Myocyte (in vitro differentiated cells): ENCODE data around the gene FOXL2. TPM values are rescaled to one million over a fixed set of nuclear protein-coding genes. Genes with fewer than 3 reads are reported as not detected.

Source experiments
- DNase-seq: peaks from one replicate; pipeline ENCODE4 v3.0.0-alpha.2; 2012; ENCODE audit warnings: low read depth
- polyA plus RNA-seq: library from polyadenylated mRNA; unstranded; fragments of >200 nt; gene quantifications from one replicate; pipeline ENCODE4 v1.2.1, GENCODE V29; 2012; ENCODE audit warnings: missing spikeins
- total RNA-seq: library from RNA; depleted of rRNA; stranded (reverse); fragments of >200 nt; gene quantifications from 2 replicates; pipeline ENCODE4 v1.2.3, GENCODE V29; 2014

Gene FOXL2
- total RNA-seq = 3.0 and 3.1 TPM in 2 replicates
- 1.7 TPM for polyA plus RNA-seq

DNA sequence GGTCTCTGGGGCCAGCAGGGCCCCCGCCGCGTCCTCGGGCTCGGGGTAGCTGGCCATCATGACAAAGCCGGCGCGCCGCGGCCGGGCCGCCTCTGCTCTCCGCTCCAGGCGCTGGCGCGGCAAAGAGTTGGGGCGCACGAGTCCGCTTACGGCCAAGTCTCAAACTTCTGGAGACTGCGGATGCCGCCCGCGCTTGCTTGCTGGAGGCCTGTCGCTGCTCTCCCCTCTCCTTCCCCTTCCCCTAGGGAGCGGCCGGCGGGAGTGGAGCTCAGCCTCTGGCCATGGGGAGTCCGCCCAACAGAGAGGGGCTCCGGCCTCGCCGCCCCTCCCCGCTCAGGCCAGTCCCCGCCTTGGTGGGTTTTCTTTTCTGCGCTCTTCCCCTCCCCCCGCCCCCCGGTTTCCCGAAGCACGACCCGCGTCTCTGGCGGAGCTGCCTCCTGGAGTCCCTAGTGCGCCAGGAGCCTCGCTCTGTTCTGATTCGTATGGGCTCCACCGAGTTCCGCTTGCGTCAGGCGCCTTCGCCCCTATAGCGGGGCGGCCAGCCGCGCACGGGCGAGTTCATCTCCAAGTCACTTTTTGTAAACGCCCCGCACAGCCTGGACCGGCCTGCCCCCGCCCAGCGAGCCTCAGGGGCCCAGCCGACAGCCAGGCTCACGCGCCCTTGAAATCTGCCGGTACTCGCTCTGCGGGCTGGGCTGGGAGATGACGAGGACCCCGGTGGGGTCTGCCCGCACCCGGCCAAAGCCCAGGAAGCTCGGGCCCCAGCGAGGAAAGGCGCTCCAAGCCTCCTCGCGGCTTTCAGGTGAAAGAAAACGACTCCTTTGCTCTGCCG is at the start of gene FOXL2, which contains the start of gene FOXL2NB:
Gene FOXL2, minus strand, starts transcription at position 475 of the 832 bp plus-strand sequence. Its CDS starts 415 bp downstream, at position 60.
Gene FOXL2NB, plus strand, starts transcription at position 555 of the 832 bp plus-strand sequence. Its CDS starts 148 bp downstream, at position 703.
- peak; percentile 73 for DNase-seq

DNA sequence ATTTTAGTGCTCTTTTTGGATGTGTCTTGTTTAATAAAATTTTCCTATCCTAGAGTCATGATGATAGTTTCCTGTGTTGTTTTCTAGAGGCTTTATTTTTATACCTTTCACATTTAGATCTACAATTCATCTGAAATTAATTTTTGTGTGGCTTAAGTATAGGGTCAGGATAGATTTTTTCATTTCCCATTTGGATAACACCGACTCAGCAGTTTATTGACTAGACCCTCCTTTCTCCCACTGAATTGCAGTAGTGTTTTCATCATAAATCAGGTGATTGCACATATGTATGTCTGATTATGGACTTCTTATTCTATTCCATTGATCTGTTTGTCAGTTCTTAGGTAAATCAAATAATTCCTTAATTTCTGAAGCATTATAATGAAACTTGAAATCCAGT is 48.8 kb upstream of the FOXL2 start:
- DNase-seq = no peak

DNA sequence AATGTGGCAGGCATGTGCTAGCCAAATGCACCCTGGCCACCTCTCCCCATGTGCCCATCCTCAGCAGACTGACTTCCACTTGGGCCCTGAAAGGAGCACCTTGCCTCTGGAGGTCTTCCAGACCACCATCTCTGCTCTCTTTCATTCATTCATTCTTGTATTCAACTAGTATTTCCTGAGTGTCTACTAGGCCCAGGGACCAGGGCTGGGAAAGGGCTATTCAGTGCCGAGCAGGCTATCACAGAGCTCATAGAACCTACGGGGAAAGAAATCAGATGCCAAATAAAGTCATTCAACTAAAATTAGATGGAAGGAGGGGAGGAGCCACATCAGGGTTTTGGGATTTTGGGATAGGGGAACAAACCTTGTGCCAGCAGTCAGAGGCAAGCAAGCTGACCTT is 40.2 kb upstream of the FOXL2 start:
- no peak for DNase-seq

DNA sequence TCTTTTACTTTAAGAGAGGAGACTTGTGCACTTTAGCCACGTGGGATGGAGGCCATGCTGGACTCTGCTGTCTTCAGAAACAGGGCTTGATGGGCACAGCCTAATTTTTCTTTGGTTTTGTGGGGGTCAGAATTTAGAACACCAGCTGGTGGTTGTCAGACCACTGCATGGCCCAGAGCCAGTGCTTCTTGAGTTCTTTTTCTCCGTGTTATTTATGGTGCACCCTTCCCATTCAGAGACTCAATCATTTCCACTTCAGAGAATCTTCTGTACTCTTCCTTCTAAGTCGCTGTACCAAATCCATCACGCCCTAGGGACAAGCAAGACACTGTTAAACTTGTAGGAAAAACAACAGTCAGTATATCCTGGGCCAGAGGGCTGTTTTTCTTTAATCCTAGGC is 39.0 kb upstream of the FOXL2 start:
- peak; percentile 38 for DNase-seq

DNA sequence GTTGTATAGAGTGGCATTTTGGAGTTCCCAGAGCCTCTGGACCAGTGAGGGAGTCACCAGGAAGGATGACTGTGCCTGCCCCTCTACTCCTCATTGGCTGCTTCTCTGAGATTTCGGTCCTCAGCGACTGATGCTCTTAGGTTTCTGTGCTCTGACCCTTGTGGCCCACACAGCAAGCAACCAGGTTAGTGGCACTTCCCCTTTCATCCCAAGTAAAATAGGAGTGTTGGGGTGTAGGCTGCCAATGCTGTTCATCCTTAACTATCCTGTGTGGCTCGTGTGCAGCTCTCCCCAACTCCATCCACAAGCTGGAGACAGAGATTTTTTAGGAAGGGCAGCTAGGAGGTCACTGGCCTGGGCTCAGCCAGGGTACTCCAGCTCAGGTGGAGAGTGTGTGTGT is 37.9 kb upstream of the FOXL2 start:
- no peak for DNase-seq

DNA sequence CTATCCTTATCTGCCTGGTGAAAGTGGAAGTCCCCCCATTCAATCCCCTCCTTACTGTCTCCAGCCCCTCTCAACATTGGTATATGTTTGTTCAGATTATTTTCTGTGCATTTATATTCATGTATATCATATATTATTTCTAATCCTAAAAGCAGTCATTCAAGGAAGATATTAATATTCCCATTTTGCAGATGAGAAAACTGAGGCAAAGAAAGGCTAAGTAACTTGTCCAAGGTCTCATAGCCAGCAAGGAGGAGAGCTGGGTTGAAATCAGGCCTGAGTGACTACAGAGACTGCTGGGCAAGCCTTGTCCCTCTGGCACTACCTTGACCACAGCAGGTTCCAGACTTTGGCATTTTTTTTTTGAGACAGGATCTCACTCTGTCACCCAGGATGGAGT is 29.1 kb upstream of the FOXL2 start:
- DNase-seq = no peak

DNA sequence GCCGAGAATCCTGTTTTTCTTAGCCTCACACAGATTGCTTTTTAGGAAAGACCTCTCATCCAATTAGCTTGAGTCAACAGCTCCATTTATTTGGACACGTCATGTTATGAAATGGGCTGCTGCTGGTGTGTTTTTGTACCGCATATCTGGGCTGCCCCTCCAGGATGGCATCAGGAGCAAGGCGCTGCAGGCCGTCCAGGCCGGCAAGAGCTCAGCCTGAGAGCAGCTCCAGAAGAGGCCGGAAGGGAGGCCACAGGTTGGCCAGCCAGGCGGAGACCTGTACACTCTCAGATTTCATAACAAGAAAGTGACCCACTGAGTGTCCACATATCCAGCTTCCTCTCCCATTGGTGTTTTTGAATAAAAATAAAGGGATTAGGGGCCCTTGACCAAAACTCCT is 28.4 kb upstream of the FOXL2 start:
- DNase-seq = no peak

DNA sequence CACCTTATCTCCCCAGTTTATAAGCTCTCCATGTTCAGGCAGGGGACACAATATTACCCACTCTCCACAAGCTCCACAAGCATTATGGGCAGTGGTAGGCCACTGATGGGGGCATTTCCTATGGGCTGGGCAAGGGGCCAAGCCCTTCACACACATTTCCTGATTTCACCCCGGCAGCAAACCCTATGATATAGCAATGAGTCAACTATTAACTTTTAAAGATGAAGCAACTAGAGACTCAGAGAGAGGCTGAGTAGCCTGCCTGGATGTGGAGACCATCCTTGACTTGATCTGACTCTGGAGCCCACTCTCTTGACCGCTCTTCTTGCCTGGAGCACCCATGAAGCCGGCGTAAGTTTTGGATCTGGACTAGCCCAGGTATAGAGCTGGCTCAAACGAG is 27.5 kb upstream of the FOXL2 start:
- DNase-seq = no peak

DNA sequence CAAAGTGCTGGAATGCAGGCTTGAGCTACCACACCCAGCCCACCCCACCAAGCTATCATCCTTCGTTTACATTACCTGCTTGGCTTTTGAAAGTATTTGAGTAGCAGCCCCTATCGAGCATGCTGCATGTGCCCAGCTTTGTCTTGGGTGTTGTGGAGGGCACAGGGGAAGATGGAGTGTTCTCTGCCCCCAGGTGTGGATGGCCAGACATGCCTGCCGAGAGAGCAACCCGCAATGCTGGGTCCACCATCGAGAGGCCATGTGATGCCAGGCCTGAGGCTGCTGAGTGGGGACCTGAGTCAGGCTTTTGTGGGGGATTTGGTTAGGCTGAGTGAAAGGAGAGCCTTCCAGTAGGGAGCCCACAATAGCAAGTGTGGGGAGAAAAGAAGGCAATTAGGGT is 26.0 kb upstream of the FOXL2 start:
- DNase-seq = peak; percentile 30

DNA sequence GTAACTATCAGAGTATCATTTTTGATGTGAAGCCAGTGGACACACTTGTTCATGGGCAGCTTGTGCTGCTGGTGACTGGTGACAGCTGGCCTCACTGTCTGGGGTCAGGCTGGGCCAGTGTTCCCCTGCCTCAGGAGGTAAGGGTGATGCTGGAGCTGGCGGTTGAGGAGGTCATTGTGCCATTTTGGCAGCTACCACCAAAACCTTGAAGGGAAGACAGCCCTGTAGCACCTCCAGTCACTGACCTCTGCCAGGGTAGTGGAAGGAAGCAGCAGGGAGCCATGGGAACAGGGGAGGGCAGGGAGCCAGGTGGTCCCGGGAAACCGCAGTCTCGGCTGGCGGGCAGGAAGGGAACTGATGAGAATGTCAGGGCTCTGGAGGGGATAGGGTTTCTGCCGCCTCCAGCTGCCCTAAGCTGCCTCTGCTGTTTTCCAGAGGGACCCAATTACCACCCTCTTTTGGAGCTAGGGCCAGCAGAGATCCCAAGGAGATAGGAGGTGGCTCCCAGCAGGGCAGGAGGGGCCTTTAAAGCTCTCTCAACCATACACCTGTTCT is 24.9 kb upstream of the FOXL2 start:
- DNase-seq = peak; percentile 68

DNA sequence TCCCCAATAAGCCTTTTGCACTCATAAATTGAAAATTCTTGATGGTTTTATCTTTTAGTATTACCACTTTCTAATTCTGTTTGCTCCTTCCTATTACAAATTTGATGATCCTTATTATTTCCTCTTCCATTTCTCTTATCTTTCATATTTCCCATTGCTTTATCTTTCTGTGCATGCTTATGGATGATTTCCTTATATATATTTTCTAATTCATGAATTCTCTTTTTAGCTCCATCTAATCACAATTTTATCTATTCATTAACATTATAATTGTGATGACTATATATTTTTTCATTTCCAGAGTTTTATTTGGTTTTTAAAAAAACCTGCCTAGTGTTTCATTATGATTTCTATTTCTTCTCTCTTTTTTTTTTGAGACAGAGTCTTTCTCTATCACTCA is 18.0 kb upstream of the FOXL2 start:
- DNase-seq = no peak

DNA sequence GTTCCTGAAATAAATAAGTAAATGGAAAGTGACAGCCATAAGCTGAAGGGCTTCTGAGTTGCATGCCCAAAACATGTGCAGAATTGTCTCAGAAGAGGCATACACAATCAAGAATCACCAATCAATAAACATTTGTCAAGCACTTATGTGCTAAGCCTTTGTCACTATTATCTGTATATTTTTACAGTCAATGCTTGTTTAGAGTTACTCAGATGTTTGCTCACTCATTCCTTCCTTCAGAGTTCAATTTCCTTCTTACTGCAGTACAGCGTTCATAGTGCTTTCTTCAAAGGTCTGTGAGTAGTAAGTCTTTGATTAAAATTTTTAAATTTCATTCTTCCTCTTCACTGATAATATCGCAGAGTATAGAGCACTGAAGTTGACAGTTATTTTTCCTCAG is 17.3 kb upstream of the FOXL2 start:
- no peak for DNase-seq

DNA sequence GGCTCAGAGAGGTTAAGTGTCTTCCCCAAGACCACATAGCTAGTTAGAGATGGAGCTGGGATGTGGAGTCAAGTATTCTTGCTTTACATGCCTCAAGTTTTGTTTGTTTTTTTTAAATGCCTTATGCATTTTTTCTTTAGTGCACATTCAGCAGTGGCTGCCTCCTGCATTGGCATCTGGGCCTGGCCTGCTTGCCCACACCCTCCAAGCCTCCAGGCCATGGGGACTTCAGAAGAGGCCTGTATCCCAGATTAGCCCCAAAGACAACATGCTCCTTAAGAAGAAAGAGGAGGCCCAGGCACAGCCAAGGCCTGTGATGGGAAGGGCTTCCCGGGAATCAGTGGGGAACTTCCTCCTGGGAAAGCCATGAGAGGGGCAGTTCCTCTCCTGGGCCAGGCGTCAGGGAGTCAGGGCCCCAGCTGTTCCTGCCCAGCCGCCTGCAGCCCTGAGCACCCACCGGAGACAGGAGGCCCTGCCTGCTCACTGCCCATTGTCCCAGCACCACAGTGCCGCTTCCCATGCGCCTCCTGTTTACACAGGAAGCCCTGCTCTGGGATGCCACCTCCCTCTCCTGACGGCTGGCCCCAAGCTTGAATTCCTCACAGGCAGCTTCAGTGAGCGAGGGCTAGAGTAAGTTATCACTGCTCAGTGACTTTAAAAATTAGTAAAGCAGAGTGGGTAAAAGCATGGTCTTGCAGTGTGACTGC is 16.1 kb upstream of the FOXL2 start:
- no peak for DNase-seq

DNA sequence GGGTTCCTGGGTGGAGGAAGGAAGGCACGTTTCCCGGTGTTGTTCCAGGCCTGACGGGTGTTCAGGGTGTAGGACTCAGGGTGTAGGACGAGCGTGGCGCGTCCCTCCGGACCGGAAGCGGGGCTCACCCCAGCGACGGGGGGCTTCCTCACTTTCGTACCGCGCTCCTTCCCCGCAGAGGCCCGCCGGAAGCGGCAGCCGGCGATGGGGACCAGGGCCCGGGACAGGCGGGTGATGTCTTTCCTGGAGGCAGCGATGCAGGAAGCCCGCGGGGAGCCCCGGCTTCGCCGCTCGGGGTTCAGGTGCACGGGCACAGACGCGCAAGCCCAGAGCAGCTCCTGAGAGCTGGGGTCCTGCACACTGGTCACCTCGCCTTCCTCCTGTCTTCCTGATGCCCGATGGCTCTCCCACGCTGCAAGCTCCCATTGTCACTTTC is 13.5 kb upstream of the FOXL2 start:
- DNase-seq = no peak

DNA sequence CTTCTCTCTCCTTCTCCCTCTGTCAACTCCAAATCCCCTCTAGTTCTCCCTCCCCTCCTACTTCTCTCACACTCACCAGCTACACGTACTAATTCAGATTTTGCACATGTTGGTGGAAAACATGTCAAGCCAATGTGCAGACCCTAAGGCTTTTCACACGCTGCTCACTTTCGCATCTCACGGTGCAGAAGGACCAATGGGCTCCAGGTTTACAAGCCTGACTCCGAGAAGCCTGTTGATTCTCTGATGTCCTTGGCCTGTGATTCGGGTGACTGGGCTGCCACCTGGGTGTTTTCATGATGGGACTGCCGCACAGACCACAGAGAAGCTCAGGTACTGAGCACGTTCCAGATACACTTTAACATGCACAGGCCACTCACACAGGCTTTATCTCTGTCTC is 3.8 kb upstream of the FOXL2 start:
- DNase-seq = no peak

DNA sequence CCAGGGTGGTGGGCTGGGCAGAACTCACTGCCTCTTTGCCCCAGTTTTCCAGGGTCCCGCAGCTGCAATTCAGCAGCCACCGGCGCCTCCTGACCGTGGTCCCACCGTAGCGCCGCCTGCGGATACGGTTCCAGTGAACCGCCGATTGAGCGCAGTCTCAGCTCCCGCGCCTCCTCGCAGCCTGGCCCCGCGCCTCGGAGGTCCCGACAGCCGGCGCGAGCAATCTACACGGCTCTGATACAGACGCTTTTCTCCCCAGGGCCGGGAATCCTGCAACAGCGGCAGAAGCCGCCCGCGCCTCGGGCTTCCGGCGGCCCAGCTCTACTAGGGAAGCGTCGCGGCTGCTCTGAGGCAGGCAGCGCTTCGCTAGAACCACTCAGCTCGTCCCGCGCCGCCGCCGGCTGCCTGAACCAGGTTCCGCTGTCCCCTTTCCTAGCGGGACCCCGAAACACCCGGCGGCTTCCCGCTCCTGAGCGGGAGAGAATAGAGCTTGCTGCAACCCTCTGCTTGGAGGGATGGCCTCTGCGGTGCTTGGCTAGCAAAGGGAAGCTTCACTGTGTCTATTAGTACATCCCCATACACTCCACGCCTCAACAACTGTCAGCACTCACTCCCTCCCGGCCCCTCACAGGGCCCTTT is 3.2 kb upstream of the FOXL2 start:
- DNase-seq = no peak

DNA sequence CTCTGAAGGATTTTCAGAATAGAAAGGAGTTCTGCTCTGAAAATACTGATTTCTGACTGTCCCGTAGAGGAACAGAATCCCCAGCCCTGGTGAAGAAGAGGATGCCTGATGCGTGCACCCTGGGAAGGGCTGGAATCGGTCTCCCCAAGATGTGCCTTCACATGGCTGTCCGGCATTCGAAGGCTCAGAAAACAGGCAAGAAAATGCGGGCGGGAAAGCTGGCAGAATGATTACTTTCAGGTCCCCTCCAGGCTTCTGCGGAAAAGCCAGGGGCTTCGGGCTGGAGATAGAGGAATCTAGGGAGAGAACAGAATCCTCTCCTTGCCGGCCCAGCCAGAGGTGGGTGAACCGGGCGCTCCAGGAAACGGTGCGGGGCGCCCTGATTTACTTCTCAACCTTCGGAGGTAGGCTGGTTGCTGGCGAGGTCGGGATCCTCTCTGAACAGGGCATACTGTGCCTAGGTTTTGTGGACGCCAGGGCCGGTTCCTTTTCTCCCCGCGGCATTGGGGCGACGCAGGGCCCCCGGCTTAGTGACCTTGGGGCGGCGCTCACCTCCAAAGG is 2.6 kb upstream of the FOXL2 start:
- DNase-seq = no peak

DNA sequence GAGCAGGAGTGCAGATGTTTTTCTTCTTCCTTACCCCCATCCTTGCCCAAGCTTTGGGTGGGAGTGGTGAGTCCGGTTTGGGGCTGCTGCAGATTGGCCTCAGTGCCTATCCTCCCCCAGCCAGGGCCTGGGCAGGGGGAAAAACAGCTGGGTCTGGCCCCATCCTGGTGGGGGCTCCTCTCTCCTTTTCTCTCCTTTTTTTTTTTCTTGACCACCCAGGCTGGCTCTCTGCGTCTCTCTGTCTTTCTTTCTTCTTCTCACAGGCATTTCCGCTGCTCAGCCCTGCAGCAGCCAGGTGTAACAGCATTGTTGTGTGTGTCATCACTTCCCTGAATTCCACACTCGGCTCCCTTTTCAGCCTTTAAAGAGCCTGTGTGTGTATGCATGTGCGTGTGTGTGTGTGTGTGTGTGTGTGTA is 2.1 kb upstream of the FOXL2 start:
- no peak for DNase-seq

DNA sequence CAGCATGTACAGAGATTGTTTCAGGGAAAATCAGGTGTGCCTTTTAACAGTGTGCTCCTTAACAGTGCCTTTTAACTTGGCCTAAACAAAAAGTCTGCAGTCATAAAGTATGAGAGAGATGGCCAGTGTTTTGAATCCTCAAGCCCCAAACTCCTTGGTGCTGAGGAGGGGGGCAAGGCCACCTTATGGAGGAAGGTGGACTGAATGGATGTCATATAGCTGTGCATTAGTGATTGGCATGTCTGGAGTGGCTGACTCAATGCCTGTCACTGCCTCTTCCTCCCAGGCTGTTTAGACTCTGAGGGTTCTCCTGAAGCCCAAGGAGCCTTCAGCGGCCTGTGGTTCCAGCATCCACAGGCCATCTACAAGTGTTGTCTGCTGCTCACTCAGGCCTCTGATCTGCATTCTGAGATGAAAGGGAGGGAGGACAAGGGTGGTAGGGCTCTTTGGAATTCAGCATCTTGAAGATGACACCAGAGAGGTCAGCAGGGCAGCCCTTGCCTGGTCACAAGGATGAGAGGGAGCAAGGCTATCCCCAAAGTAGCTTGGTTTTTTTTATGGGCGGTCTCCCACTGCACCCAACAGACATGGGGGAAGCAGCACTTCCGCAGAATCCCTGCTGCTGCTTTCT is 1.5 kb upstream of the FOXL2 start:
- DNase-seq = no peak

DNA sequence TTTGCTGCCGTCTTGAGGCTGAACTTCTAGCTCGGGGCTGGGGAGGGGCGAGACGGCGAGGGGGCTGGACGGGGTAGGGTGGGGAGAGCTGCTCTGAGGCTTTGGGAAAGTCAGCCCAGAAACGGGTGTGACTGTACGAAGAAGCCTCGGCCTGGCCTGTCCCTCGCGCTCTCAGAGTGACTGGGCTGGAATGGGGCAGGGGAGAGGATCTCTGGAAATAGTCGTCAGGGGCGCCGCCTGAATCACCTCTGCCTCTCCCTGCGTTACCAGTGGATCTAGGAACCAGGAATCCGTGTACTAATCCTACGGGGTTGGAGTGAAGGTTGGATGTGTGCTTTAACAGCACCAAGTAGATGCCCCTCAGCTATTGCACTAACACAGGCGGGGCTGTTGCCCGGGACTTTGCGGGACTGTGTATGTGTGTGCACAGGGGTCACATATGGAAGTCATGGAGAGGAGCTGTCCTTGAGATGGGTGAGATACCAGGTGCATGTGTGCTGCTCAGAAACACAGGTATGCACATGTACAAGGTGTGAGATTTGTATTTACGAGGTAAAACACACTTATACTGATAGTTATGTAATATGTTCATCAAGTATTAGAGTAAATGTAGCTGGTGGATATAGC is 671 bp upstream of the FOXL2 start:
- DNase-seq = no peak
